GM19467 (cell line): ENCODE measurements around the gene RTL10.

Experiments
- ATAC-seq: cut with Tn5 transposase; IDR thresholded peaks from one replicate; pipeline ENCODE4 v1.9.1; 2021; ENCODE audit warnings: mild to moderate bottlenecking, moderate library complexity; ENCODE audit not compliant: unreplicated experiment

The RTL10 gene

GRCh38 chr22:19812910-19813309, 41.8 kb downstream of the RTL10 start:
- no peak for ATAC-seq

GRCh38 chr22:19811811-19812771, 42.6 kb downstream of the RTL10 start:
- ATAC-seq: no peak

DNA sequence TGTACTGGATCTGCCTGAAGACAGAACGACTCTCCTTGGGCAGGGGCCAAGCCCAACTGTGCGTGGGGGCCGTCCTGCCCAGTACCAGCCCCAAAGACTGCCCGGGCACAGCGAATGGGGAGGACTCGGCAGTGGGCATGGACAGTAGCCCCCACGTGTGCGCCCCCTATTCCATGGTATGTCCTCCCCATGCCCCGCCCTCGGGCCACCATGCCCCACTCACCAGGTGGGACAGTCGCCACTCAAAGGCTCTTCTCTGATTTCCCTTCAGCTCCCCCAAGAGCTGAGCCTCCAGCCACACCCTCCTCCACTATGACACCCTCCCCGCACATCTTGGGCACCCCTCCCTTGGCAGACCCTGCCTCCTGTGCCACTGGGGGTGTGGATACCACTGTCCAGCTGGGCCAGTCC, 43.5 kb downstream of the RTL10 start:
- ATAC-seq: no peak

GRCh38 chr22:19810381-19811201, 44.1 kb downstream of the RTL10 start:
- ATAC-seq: no peak

- no peak for ATAC-seq
Observed at GRCh38 chr22:19809741-19810140, 44.9 kb downstream of the RTL10 start.

GRCh38 chr22:19808873-19809478, 45.7 kb downstream of the RTL10 start:
- no peak for ATAC-seq

GRCh38 chr22:19807914-19808872, 46.5 kb downstream of the RTL10 start:
- ATAC-seq: no peak

DNA sequence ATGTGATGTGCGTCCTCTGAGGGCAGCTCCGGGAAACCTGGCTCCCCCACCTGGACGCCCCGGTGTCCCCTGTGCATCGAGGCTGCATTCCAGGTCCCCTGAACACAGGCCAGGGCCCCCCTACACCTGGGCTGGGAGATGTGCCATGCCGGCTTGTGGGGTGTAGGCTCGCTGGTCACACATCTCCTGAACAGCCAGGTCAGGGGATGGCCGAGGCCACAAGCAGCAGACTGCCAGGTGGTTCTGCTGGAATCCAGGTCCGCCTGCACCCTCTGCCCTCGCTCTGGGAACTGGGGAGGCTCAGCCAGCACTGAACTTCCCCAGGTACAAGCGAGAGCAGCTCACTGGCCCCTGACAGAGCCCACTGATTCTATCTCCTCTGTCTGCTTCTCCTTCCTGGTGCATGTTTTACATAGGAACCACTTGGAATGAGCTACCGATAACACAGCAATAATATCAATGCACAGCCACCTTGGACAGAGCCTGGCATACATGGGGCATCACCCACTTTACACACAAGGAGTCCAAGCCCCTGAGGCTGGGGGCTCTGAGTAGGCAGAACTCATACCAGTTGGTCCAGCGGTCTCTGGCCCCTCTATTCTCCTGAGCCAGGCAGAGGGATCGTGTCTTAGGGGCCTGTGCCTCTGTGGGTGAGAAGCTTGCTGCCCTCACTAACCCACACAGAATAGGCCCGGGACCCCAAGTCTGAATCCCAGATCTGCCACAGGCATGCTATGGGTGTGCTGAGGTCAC, 47.3 kb downstream of the RTL10 start:
- no peak for ATAC-seq

- no peak for ATAC-seq
Observed at GRCh38 chr22:19806213-19807160, 48.2 kb downstream of the RTL10 start.

DNA sequence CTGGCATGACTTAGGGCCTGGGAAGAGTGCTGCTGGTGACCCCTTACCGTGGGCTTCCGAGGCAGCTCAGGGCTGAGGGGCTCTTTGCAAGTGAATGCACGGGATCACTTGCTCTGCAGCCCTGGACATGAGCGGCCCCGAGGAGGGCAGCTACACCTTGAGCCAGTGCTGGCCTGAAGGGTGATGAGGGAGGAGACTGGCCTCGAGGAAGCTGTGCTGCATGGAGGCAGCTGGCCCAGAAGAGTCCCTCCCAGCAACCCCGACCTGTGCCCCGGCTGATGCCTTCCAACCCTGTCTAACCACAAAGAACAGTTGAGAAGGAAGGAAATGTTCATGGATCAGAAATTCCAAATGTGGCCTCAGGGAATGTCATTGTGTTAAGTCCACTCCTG, 48.9 kb downstream of the RTL10 start:
- no peak for ATAC-seq
